Activated CD4-positive, alpha-beta T cell treated with anti-CD3 and anti-CD28 coated beads, Interleukin-2, amount 10 ng/mL, durations not matched to agents 7 days and 5 days (primary cell): ENCODE measurements around the gene KCTD16. TPM values are rescaled to one million over a fixed set of nuclear protein-coding genes. Genes with fewer than 3 reads are reported as not detected.

Experiments
- CTCF ChIA-PET: fragments of 350-600 bp; sonication (Branson Sonifier 250); formaldehyde crosslinking; loops from one replicate; lab custom pipeline; 2021; ENCODE audit warnings: antibody characterized with exemption; lab: Charles Lee
- POLR2A ChIA-PET: fragments of 350-600 bp; sonication (Branson Sonifier 250); formaldehyde crosslinking; loops from one replicate; lab custom pipeline; 2021; ENCODE audit warnings: antibody characterized with exemption; lab: Charles Lee
- DNase-seq: peaks from one replicate; pipeline ENCODE4 v3.0.0-alpha.2; 2020
- H3K27ac Mint-ChIP-seq: one replicate; pipeline ENCODE4 v1.8.0; 2021; ENCODE audit warnings: mild to moderate bottlenecking, moderate library complexity, mixed read lengths
- H3K27me3 Mint-ChIP-seq: one replicate; pipeline ENCODE4 v1.8.0; 2021; ENCODE audit warnings: mixed read lengths
- H3K36me3 Mint-ChIP-seq: one replicate; pipeline ENCODE4 v1.8.0; 2021; ENCODE audit warnings: low read depth, mixed read lengths
- H3K4me1 Mint-ChIP-seq: one replicate; pipeline ENCODE4 v1.8.0; 2021; ENCODE audit warnings: mixed read lengths
- H3K4me3 Mint-ChIP-seq: one replicate; pipeline ENCODE4 v1.8.0; 2021; ENCODE audit warnings: mild to moderate bottlenecking, moderate library complexity, mixed read lengths
- H3K9me3 Mint-ChIP-seq: one replicate; pipeline ENCODE4 v1.8.0; 2021; ENCODE audit warnings: mixed read lengths
- total RNA-seq, 2 experiments: library from RNA; stranded (reverse); gene quantifications; one replicate each; pipeline ENCODE4 v1.2.3, GENCODE V29; 2021

KCTD16 gene
- total RNA-seq, 2 experiments from 2014 or later, result 0.08 to 0.15 TPM

DNA sequence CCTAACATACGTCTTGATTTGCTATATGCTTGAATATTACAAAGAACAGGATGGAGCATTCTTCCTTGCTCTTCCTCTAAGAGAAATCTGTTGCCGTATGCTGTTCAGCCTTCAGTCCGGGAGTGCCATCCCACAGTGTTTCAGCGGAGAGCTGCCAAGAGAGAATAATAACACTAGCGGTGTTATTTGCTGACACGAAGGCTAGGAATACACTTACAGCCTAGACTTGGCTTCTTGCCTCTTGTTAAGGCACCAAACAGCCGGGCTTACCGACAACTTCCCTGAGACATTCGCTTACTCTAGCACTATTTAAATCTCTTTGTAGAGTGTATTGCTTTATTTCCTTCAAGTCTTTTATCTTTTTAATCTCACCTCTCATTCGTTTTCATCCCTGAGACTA lies 31.4 kb downstream of the KCTD16 start:
- no peak for DNase-seq
- Mint-ChIP-seq H3K4me3 (no peak overlapping the region), H3K9me3 (no peaks in the 10 kb centered on the region), H3K36me3 (no peaks in the 10 kb centered on the region), H3K4me1 (peaks cover 3% of the 10 kb centered on the region), H3K27ac (no peak overlapping the region), H3K27me3 (peaks cover 33% of the 10 kb centered on the region)
- ChIA-PET POLR2A (no interaction called here), CTCF (no interaction called here)

DNA sequence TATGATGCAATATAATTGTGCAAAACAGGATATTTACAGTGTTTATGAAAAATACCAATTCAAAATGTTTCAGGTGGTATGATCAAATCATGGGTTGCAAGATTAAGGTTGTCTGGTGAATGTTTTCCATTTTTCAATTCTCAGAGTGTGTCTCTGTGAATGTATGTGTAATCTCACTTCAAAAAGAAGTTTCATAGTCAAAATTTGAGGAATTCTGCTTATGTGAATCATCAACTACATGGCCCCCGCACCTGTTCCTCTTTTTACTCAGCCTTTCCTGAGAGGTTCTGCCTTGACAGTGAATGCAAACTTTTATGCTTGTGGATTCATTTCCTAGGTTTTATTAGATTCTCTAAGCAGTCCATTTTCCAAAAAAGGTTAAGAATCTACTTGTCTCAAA lies 32.1 kb downstream of the KCTD16 start:
- peaks cover 37% of the 10 kb centered on the region for H3K27me3 Mint-ChIP-seq
- no peak overlapping the region for H3K27ac Mint-ChIP-seq
- H3K36me3 Mint-ChIP-seq, result no peaks in the 10 kb centered on the region
- no peak for DNase-seq
- ChIA-PET CTCF (no interaction called here), POLR2A (no interaction called here)
- H3K9me3 Mint-ChIP-seq, result no peaks in the 10 kb centered on the region
- peaks cover 3% of the 10 kb centered on the region for H3K4me1 Mint-ChIP-seq
- H3K4me3 Mint-ChIP-seq, result no peak overlapping the region

DNA sequence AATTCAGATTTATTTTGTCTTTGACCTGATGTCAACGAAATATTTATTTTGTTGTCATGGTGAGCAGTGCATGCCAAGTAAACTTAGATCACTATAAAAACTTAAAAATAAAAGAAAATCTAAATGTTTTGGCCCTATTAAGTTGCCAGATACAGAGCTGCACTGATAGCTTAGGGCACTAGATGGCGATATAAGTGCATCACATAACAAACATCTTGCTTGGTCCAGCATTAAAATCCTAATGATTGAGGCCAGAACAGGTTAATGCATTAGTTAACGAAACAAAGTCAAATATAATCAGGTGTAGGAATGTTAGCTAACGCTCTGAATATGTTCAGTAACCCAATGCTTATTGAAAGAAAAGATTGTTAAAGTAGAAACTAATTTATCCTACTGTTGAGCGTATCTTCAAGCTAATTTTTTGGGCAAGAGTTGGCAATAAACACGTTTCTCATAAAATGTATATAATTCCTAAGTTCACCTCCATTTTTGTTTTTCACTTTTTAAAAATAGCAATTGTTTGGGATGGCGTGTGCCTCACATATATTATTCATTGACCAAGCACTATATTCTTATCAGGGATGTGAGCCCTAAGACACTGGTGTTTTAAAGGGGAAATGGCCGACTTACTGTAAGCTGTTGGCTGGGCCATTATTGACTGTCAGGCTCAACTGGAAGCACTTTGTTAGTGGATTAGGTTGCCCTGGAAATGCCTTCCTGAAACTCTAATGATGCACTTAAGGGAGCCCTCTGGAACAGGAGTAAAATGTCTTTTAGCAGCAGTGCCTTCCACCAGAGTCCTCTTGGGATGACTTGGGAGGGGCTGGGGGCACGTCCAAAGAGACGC lies 33.3 kb downstream of the KCTD16 start:
- H3K4me3 Mint-ChIP-seq, result no peak overlapping the region
- ChIA-PET POLR2A (no interaction called here), CTCF (interaction anchor here (0.9 to 1.5 kb wide), 5 partner anchors 10 to 1576 kb away, joined by 3 to 8 read pairs (median 5); no protein-coding TSS in a partner anchor)
- H3K36me3 Mint-ChIP-seq, result no peaks in the 10 kb centered on the region
- no peaks in the 10 kb centered on the region for H3K9me3 Mint-ChIP-seq
- peaks cover 42% of the 10 kb centered on the region for H3K27me3 Mint-ChIP-seq
- H3K27ac Mint-ChIP-seq, result no peak overlapping the region
- peaks cover 3% of the 10 kb centered on the region for H3K4me1 Mint-ChIP-seq
- peak; percentile 49 for DNase-seq

DNA sequence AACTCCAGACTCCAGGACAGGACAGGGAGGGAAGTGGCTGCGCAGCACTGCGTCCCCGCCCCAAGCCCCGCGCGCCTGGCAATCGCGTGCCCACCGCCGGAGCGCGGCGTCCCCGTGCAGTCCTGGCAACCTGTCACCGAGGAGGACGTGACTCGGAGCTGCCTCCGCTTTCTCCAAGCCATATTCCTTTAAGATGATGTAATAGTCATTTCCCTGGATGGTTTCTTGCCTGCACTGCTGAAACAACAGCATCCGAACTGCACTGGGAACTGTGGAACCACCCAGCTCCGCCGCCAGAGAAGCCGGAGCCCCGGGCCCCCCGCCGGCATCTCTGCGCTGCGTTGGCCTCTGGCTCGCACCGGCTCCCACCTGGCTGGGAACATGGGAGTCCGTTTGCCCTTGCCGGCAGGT lies 34.5 kb downstream of the KCTD16 start:
- Mint-ChIP-seq H3K27me3 (peaks cover 43% of the 10 kb centered on the region), H3K27ac (no peak overlapping the region), H3K36me3 (no peaks in the 10 kb centered on the region), H3K4me3 (no peak overlapping the region), H3K9me3 (no peaks in the 10 kb centered on the region), H3K4me1 (peaks cover 3% of the 10 kb centered on the region)
- CTCF ChIA-PET, result interaction anchor here (1.3 kb wide), 1 partner anchor 78 kb away, joined by 3 read pairs; no protein-coding TSS in a partner anchor
- POLR2A ChIA-PET, result no interaction called here
- no peak for DNase-seq

DNA sequence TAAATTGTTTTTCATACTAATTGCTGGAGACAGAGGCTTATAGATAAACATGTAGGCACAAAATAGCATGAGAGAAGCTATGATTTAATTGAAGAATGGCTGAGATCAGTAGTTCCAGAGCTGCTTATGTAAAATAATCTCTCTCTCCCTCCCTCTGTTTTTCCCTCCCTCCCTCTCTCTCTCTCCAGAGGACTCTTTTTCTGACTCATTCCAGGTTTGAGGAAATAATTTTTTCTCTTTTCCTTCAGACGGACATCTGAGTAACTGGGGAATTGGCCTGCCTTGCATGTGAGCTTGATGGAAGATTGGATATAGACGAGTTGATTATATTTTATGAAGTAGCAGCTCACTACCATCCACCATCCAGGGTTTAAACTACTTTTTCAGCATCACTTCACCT lies 35.5 kb downstream of the KCTD16 start:
- Mint-ChIP-seq H3K4me3 (no peak overlapping the region), H3K4me1 (peaks cover 3% of the 10 kb centered on the region), H3K36me3 (no peaks in the 10 kb centered on the region), H3K27ac (no peak overlapping the region), H3K9me3 (no peaks in the 10 kb centered on the region), H3K27me3 (peaks cover 48% of the 10 kb centered on the region)
- DNase-seq, result no peak
- ChIA-PET CTCF (no interaction called here), POLR2A (no interaction called here)

DNA sequence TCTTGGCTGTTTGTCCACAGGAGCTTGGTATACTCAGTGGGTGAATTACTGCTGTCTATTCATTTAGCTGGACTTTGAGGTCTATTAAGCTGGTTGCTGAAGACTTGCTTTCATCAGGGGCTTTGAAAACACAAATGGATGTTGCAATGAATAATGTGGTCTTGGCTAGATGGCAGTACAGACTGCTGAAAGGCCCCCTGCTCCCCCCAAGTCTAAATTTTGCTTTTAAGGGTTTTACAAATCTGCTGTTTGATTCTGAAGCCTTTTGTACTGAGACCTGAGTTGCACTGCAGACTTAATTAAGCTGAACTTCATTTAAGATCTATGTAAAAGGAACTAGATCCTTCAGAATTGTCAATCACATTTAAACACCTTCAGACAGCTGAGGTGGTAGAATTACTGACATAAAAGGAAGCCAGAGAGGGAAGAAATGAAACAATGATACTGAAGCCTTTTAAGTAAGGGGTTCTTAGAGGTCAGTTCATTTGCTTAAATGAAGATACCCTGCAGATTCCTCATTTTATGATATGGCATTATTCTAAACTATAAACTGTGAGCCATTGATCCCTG lies 37.3 kb downstream of the KCTD16 start:
- CTCF ChIA-PET, result no interaction called here
- Mint-ChIP-seq H3K27me3 (peaks cover 55% of the 10 kb centered on the region), H3K9me3 (no peaks in the 10 kb centered on the region), H3K4me3 (no peak overlapping the region), H3K27ac (no peak overlapping the region), H3K4me1 (peaks cover 3% of the 10 kb centered on the region), H3K36me3 (no peaks in the 10 kb centered on the region)
- DNase-seq, result no peak
- POLR2A ChIA-PET, result no interaction called here

DNA sequence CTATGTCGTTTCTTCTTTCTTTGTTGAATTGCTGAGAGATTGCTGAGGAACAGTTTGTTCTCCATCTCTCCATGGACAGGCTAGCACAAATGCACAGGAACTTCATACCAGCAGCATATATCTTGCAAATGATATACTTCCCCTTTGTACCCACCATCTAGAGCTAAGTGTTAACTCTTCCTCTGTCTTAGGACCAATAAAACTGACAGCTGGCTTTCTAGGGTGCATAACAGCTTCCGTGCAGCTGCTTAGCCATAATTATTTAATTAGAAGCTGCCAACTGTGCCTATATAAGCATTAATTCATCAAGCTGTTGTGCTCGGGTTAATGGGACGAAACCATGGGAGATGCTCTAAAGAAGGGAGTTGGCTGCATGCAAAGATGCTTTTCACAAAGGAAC lies 38.7 kb downstream of the KCTD16 start:
- Mint-ChIP-seq H3K4me3 (no peak overlapping the region), H3K9me3 (no peaks in the 10 kb centered on the region), H3K27me3 (peaks cover 60% of the 10 kb centered on the region), H3K4me1 (peaks cover 3% of the 10 kb centered on the region), H3K27ac (no peak overlapping the region), H3K36me3 (no peaks in the 10 kb centered on the region)
- CTCF ChIA-PET, result no interaction called here
- no peak for DNase-seq
- POLR2A ChIA-PET, result no interaction called here

DNA sequence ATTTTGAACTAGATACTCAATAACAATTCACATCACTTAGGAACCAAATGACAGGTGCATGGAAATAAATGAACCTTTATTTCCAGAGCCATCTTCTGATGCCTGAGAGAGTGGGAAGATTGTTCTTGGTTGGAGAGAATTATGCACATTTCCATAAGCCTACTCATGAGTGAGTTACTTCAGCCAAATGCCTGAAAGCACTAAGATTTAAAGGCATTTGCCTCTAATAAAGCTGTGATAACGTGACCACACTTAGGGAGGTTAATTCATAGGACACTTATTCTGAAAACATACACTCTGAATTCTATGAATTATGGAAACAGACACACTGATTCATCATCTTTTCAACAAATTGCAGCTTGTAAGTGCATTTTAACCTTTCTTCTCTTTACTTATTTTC lies 40.0 kb downstream of the KCTD16 start:
- H3K9me3 Mint-ChIP-seq, result no peaks in the 10 kb centered on the region
- peaks cover 56% of the 10 kb centered on the region for H3K27me3 Mint-ChIP-seq
- H3K4me3 Mint-ChIP-seq, result no peak overlapping the region
- ChIA-PET POLR2A (no interaction called here), CTCF (interaction anchor here (0.9 kb wide), 1 partner anchor 18 kb away, joined by 3 read pairs; no protein-coding TSS in a partner anchor)
- no peak for DNase-seq
- no peaks in the 10 kb centered on the region for H3K4me1 Mint-ChIP-seq
- no peak overlapping the region for H3K27ac Mint-ChIP-seq
- H3K36me3 Mint-ChIP-seq, result no peaks in the 10 kb centered on the region

DNA sequence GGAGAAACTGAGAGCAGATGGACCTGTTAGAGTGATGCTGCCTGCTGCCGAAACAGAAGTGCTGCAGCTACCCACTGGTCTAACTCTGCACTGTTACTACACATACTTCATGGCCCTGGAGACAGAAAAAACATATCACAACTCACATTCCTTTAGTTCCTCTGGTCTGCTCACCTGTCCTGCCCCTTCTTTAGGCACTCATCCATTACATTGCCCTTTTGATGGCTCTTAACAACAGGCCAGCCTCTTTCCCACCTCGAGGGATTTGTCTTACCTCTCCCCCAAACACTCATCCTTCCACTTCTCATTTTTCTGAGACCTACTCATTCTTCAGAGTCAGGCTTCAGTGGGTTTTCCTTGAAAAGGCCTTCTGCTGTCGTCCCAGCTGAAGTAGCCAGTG lies 49.2 kb downstream of the KCTD16 start:
- ChIA-PET POLR2A (no interaction called here), CTCF (no interaction called here)
- H3K4me3 Mint-ChIP-seq, result no peak overlapping the region
- DNase-seq, result no peak
- no peak overlapping the region for H3K27ac Mint-ChIP-seq
- H3K9me3 Mint-ChIP-seq, result no peaks in the 10 kb centered on the region
- no peaks in the 10 kb centered on the region for H3K4me1 Mint-ChIP-seq
- no peaks in the 10 kb centered on the region for H3K36me3 Mint-ChIP-seq
- H3K27me3 Mint-ChIP-seq, result peaks cover 4% of the 10 kb centered on the region

DNA sequence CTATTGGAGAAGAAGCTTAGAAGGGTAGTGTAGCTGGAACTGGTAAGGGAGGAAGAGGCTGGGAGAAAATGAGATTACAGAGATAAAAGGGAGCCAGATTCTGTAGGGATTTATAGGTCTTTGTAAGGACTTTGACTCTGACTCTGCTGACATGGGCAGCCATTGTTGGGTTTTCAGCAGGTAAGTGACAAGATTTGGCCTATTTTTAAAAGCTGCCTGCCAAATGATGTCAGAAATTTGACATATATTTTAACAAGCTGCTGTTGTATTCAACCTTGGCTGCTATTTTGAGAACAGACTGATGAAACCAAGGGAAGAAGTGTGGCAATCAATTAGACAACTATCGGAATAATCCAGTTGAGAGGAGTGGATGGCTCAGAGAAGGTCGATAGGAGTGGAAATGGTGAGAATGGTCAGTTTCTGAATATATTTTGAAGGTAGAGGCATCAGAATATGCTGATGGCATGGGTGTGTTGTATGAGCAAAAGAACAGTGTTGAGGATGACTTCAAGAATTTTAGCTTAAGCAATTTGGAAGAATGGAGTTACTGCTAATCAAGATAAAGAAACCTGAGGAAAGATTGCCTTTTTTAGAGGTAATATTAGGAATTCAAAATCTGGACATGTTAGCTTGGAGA lies 56.8 kb downstream of the KCTD16 start:
- ChIA-PET POLR2A (no interaction called here), CTCF (interaction anchor here (2.1 kb wide), 1 partner anchor 10 kb away, joined by 6 read pairs; no protein-coding TSS in a partner anchor)
- no peaks in the 10 kb centered on the region for H3K9me3 Mint-ChIP-seq
- H3K4me1 Mint-ChIP-seq, result no peaks in the 10 kb centered on the region
- no peaks in the 10 kb centered on the region for H3K36me3 Mint-ChIP-seq
- no peak overlapping the region for H3K4me3 Mint-ChIP-seq
- peaks cover 4% of the 10 kb centered on the region for H3K27me3 Mint-ChIP-seq
- no peak overlapping the region for H3K27ac Mint-ChIP-seq
- DNase-seq, result no peak

DNA sequence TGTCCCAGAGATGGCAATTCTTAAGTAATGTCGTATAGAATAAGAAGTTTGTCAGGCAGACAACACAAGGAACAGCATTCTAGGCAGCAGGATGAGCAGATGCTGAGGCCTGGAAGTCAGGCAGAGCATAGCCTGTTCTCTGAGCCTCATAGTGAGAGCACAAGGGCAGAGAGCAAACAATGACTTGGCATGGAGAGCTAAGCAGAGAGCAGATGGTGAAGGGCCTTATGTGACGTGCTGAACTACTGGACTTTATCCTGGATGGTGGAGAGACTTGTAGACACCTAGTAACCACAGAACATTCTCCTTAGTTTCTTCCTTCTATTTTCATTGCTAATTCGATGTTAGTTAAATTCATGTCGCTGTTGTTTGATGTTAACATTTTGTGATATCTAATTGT lies 60.1 kb downstream of the KCTD16 start:
- no peaks in the 10 kb centered on the region for H3K4me1 Mint-ChIP-seq
- no peak overlapping the region for H3K4me3 Mint-ChIP-seq
- POLR2A ChIA-PET, result no interaction called here
- DNase-seq, result no peak
- H3K36me3 Mint-ChIP-seq, result no peaks in the 10 kb centered on the region
- CTCF ChIA-PET, result no interaction called here
- H3K27me3 Mint-ChIP-seq, result peaks cover 3% of the 10 kb centered on the region
- no peak overlapping the region for H3K27ac Mint-ChIP-seq
- H3K9me3 Mint-ChIP-seq, result no peaks in the 10 kb centered on the region

DNA sequence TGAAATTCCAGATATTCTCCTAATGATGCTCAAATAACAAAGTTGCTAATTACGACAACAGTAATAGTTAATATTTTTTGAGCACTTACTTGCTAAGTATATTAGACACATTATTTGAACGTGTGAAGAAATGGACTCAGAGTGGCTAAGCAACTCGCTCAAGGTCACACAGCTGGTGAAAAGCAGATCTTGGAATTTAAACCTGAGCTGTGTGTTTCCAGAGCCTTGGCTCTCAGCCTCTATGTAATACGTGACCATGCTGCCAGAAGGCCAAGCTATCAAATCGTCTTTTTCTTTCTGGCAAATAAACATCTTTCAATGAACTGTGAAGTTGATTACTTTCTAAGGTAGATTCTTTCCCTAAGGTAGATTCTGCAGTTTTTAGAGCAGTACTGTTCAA lies 61.6 kb downstream of the KCTD16 start:
- no peak for DNase-seq
- ChIA-PET CTCF (no interaction called here), POLR2A (no interaction called here)
- Mint-ChIP-seq H3K36me3 (no peaks in the 10 kb centered on the region), H3K9me3 (no peaks in the 10 kb centered on the region), H3K4me1 (no peaks in the 10 kb centered on the region), H3K4me3 (no peak overlapping the region), H3K27ac (no peak overlapping the region), H3K27me3 (peaks cover 4% of the 10 kb centered on the region)

DNA sequence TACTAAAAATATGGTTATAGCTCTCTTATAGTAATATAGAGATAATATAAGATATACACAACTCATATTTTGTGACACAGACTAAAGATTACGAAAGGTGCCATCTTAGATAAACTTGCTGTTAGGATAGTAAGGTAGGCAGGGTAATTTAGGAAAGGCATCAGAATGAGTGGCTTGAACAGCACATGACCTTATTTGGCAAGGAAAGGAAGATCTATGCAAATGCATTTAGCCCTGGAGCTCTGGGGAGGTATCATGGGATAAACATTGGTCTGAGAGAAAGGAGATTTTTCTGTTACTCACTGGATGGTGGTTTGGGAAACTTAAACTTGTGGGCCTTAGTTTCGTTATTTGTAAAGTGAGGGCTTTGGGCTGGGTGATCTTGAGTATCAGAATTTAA lies 65.8 kb downstream of the KCTD16 start:
- CTCF ChIA-PET, result no interaction called here
- H3K4me1 Mint-ChIP-seq, result no peaks in the 10 kb centered on the region
- no peaks in the 10 kb centered on the region for H3K9me3 Mint-ChIP-seq
- H3K36me3 Mint-ChIP-seq, result no peaks in the 10 kb centered on the region
- POLR2A ChIA-PET, result no interaction called here
- peaks cover 14% of the 10 kb centered on the region for H3K27me3 Mint-ChIP-seq
- no peak overlapping the region for H3K27ac Mint-ChIP-seq
- H3K4me3 Mint-ChIP-seq, result no peak overlapping the region
- DNase-seq, result no peak
